Cardiac septum (tissue), 1 donor: Measurements from ENCODE around the gene ANKRD34A. TPM values are rescaled to one million over a fixed set of nuclear protein-coding genes. Genes with fewer than 3 reads are reported as not detected.

Experiments used
- DNase-seq: peaks from one replicate; pipeline ENCODE4 v3.0.0-alpha.2; 2020; ENCODE audit warnings: low spot score
- intact Hi-C: fragments of 100-400 bp; cut with DNase I; formaldehyde crosslinking; loops from one replicate; pipeline ENCODE4 v1.14.0; 2022
- total RNA-seq: library from RNA; stranded (reverse); fragmentation: NEBNext Ultra II Directional; extraction: Animal tissue kit (Norgen Biotek cat#: 25700); gene quantifications from one replicate; pipeline ENCODE4 v1.2.1, GENCODE V29; 2021
- donor health status: DM: no; HTN: no; CAD: no.

ANKRD34A gene
- total RNA-seq, 1 donor from 2014 or later = 2.9 TPM

GRCh38 chr1:145992958-145993617, 28.7 kb upstream of the ANKRD34A start:
- no peak for DNase-seq
- intact Hi-C loops = no loop called here

- no peak for DNase-seq
- intact Hi-C loops = no loop called here
Observed at GRCh38 chr1:145992502-145992936, 28.1 kb upstream of the ANKRD34A start.

- no peak for DNase-seq
- intact Hi-C loops = no loop called here
Observed at GRCh38 chr1:145991735-145992412, 27.5 kb upstream of the ANKRD34A start.

GRCh38 chr1:145990249-145990855, 26.0 kb upstream of the ANKRD34A start:
- intact Hi-C loops = no loop called here
- no peak for DNase-seq

DNA sequence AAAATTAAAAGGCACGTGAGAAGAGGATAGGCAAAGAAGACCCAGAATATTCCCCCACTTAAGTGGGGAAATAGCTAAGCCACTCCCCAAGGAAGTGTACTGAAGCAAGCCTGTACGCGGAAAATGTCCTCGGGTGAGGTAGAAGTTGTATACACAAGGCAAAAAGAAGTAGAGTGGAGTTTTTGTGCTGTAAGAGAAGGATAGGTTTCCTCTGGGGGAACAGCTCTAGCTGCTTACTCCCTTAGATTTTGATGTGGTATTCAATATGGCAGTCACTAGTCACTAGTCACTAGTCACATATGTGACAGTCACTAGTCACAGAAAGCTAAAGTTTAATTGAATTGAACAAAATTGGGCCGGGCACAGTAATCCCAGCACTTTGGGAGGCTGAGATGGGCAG, 24.4 kb upstream of the ANKRD34A start:
- intact Hi-C loops = no loop called here
- no peak for DNase-seq

GRCh38 chr1:145987926-145988325, 23.6 kb upstream of the ANKRD34A start:
- no peak for DNase-seq
- intact Hi-C loops = no loop called here

DNA sequence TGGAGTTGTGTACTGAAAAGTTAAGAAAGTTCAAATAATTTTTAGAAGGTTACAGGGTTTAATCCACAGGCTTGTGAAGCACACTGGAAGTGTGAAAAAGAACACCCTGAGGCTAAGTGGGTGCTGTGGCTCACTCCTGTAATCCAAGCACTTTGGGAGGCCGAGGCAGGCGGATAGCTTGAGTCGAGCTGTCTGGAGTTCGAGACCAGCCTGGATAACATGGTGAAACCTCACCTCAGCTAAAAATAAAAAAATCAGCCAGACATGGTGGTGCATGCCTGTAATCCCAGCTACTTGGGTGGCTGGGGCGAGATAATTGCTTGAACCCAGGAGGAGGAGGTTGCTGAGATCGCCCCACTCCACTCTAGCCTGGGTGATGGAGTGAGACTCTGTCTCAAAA, 22.2 kb upstream of the ANKRD34A start:
- no peak for DNase-seq
- intact Hi-C loops = no loop called here

DNA sequence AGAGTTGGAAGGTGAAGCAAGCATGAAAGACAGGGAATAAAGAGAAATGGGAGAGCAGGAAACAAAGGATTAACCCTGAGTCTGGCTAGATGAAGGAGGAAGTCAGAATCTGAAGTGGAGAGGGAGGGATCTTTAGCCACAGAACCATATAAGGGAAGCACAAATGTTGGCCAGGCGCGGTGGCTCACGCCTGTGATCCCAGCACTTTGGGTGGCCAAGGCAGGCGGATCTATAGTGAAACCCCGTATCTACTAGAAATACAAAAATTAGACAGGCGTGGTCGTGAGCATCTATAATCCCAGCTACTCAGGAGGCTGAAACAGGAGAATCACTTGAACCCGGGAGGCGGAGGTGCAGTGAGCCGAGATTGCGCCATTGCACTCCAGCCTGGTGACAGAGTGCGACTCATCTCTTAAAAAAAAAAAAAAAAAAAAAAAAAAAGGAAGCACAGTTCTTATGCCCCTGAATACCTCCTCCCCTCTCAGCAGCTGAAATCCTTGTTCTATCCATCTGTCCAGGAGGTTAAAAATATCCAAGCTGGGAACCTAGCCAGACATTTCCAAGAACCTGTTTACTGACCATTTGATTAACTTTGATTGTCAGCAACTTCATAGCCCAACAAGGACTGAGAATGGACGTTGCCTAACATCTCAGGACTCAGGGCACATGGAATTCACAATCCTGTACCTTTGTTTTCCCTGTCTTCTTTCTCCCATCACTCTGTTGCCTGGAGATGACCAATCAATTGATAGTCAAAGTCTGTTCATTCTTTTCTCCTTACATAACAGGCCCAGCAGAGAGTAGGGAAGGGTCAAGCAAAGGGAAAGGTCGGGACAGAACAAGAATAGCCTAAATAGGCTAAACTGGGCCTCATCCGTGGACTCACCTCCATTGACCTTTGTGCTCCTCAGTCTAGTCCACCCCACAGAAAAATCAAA, 21.4 kb upstream of the ANKRD34A start:
- intact Hi-C loops = no loop called here
- DNase-seq = peak; percentile 88

DNA sequence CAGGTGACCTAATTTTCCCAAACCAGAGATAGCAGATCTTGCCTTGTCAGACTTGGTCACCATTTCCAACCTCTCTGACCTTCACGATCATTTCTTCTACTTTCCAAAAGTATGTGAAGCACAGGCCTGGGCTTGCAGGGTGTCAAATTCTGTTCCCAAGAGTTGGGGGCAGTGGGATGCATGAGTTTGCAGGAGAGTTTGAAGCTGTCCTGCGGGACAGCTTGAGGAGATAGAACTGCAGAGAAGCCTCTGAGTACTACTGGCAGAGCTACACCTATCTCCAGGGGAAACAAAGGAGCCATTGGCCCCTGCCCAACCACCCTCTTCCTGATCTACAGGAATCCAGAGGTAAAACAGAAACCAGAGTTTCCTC, 20.7 kb upstream of the ANKRD34A start:
- no peak for DNase-seq
- intact Hi-C loops = no loop called here

GRCh38 chr1:145983960-145984830, 19.8 kb upstream of the ANKRD34A start:
- intact Hi-C loops = no loop called here
- no peak for DNase-seq

DNA sequence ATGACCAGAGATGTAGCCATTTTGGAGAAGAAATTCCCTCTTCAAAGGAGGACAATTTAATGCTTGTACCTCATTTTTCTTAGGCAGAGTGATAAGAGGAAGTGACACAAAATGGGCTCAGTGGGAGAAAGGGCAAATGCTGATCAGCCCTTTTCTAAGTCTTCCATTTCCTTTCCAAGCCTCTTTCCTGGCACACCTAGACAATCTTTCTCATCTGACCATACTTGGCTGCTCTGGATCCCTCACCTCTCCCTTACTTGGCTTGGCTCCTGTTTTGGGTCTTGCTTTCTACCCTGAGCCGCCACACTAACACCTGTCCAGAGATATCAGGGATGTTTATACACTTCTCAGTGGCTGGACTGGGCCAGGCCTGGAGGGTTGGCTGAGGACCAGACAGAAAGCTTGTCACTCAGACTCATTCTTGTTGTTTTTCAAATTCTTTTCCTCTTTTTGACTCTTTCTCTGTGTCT, 18.9 kb upstream of the ANKRD34A start:
- intact Hi-C loops = no loop called here
- DNase-seq = no peak

- no peak for DNase-seq
- intact Hi-C loops = no loop called here
Observed at GRCh38 chr1:145982010-145982723, 17.8 kb upstream of the ANKRD34A start.

- intact Hi-C loops = no loop called here
- DNase-seq = no peak
Observed at GRCh38 chr1:145980457-145980994, 16.2 kb upstream of the ANKRD34A start.

- DNase-seq = no peak
- intact Hi-C loops = loop anchor here (1.0 to 2.0 kb wide), 2 partner anchors 15 to 16 kb away; partner anchors contain the start of genes ANKRD34A, POLR3GL and TXNIP
Observed at GRCh38 chr1:145979746-145980456, 15.5 kb upstream of the ANKRD34A start.

DNA sequence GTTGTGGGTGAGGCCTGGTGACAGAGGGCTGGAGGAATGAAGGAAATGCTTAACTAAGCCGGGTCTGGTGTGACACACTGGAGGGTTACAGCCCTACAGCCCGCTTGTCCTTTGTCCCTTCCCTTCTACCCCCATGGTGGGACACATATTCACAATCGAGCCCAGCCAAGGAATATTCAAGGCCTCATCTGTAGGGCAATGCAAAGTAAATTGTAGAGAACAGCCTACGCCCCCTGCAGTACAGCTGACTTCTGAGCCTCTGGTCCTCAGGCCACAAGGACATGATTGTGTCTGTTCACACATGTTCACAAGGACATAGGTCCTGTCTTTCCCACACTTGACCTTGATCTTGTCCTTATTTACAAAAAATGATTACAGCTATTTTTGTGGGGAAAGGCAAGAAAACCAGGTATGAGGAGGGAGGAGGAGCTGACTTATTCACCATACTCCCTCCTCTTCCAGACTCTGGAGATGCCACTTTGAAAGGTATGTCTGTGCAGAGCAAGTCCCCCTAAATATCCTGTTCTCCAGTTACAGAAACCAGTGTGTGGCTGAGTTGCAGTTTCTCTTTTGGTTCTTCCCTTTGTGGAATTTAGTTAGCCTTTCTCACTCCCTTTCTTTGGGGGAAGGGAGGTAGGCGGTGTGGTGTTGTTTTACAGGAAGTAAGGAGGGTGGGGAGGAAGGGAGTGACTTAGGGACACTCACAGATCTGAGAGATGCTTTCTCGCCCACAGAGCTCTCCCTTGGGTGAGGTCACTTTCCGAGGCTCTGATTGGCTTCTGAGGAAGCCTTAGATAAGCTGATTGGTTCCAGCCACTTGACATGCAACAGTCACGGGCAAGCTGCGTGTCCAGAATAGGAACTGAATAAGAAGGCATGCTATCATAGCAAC, 14.7 kb upstream of the ANKRD34A start:
- intact Hi-C loops = loop anchor here (1.0 to 2.0 kb wide), 2 partner anchors 14 to 17 kb away; partner anchors contain the start of genes ANKRD34A, POLR3GL and TXNIP

DNA sequence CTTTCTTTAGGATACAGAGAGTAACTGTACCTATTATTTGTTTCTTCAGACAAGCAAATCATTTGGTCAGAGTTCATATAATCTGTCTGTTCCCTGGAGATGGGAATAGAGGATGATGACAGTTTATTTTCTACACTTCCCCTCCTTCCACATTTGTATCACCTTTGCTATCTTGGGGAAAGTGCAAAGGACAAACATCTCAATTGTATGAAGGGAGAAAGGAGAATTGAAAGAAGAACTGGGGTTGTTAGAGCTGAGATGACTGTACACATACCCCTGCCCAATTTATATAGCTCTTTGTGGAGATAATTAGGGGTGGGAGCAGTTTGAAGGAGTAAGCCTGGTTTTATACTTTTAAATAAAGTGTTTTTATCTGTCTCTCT, 14.1 kb upstream of the ANKRD34A start:
- intact Hi-C loops = loop anchor here (2.0 kb wide), 1 partner anchor 14 kb away; the partner anchor contains the start of genes ANKRD34A and POLR3GL
- no peak for DNase-seq

More for the DNA sequence above, 14.7 kb upstream of the ANKRD34A start:
- peak; percentile 96 for DNase-seq
